ENCODE data around the gene PLXNA4.

GRCh38 chr7:132399367-132399766, 176.9 kb downstream of the PLXNA4 start:
- no peak for TF ChIP-seq CTCF (IDR thresholded peaks at IDR 0.05)
- no peak for TF ChIP-seq POLR2A (IDR thresholded peaks at IDR 0.05)

All from prostate gland (tissue), 2 donors.